Left lung (tissue), 10 donors: ENCODE results near the gene JPH3. TPM values are rescaled to one million over a fixed set of nuclear protein-coding genes. Genes with fewer than 3 reads are reported as not detected.

Experiments used
- ATAC-seq: fragments of 200-7000 bp; cut with Tn5 transposase; one replicate; pipeline ENCODE4 v1.9.1; 2020; ENCODE audit warnings: moderate library complexity
- DNase-seq, 4 donors: peaks; one replicate each; pipeline ENCODE4 v3.0.0-alpha.2; 2013 to 2020
- H3K27ac ChIP-seq, 2 donors: fragments of 200-600 bp; sonication (generic) in 1 of 2; one replicate each; pipeline versions ENCODE4 v1.5.0 to v1.8.0; 2020 to 2021
- H3K27me3 ChIP-seq, 2 donors: fragments of 200-600 bp; sonication (generic) in 1 of 2; one replicate each; pipeline versions ENCODE4 v1.5.0 to v1.8.0; 2020 to 2021
- H3K36me3 ChIP-seq, 2 donors: fragments of 200-600 bp; sonication (generic) in 1 of 2; one replicate each; pipeline versions ENCODE4 v1.5.0 to v1.8.0; 2020 to 2021
- H3K4me1 ChIP-seq, 2 donors: fragments of 200-600 bp; one replicate each; pipeline ENCODE4 v1.8.0; 2021
- H3K4me3 ChIP-seq, 2 donors: fragments of 200-600 bp; sonication (generic) in 1 of 2; one replicate each; pipeline versions ENCODE4 v1.5.0 to v1.8.0; 2020 to 2021; ENCODE audit warnings: mild to moderate bottlenecking in 1 of 2
- H3K9me3 ChIP-seq, 2 donors: fragments of 200-600 bp; sonication (generic) in 1 of 2; one replicate each; pipeline versions ENCODE4 v1.5.0 to v1.8.0; 2020 to 2021
- intact Hi-C, 2 donors: fragments of 100-400 bp; cut with DNase I; formaldehyde crosslinking; loops; one replicate each; pipeline versions ENCODE4 v1.11.2 to v1.14.2; 2022
- polyA plus RNA-seq, 6 donors: library from polyadenylated mRNA; unstranded; fragments of 120-200 nt; gene quantifications; one replicate each; pipeline ENCODE4 v1.2.1, GENCODE V29; 2013; ENCODE audit not compliant: insufficient read length in 6 of 6
- total RNA-seq, 2 donors: library from RNA; stranded (reverse); fragmentation: NEBNext Ultra II Directional; extraction: Animal tissue kit (Norgen Biotek cat#: 25700); gene quantifications; one replicate each; pipeline ENCODE4 v1.2.1, GENCODE V29; 2021
- TF ChIP-seq, protein P1 (sequence below), 2 donors: fragments of 200-600 bp; sonication (generic) in 1 of 2; IDR thresholded peaks; one replicate each; pipeline versions ENCODE4 v1.5.0 to v1.8.0; 2021; ENCODE audit warnings: antibody characterized with exemption in 2 of 2
- donor health status: DM: no; HTN: yes; CAD: no.
- donor health status: DM: no; HTN: no; CAD: no.

The JPH3 gene
- total and polyA plus RNA-seq, 8 donors, result 0.06 to 2.5 (median 1.2) TPM; not detected in 1

DNA sequence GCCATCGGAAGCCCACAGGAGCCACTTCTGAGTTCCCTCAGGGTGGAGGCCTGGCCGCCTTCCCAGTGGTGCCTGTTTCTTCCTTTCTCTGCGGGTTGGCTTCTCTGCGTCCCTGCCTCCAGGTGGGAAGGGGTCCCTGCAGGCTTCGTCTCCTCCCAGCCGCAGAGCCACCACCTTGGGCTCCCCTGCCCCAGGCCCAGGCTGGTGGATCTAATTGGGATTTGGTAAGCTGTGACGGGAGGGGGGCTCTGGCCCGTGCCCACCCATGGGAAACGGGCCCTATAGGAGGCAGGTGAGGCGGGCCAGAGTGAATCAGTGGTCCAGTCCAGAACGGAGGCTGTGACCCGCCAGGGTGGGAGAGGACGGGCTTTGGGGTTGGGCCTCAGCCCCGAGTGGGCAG is 32.1 kb downstream of the JPH3 start:
- H3K27me3 ChIP-seq, result peaks cover 0 to 76% of the 10 kb centered on the region in 2 donors
- ATAC-seq, result no peak
- no peak overlapping the region for H3K27ac ChIP-seq
- H3K36me3 ChIP-seq, result no peaks in the 10 kb centered on the region
- no peak overlapping the region for H3K4me3 ChIP-seq
- TF ChIP-seq, protein P1, sequence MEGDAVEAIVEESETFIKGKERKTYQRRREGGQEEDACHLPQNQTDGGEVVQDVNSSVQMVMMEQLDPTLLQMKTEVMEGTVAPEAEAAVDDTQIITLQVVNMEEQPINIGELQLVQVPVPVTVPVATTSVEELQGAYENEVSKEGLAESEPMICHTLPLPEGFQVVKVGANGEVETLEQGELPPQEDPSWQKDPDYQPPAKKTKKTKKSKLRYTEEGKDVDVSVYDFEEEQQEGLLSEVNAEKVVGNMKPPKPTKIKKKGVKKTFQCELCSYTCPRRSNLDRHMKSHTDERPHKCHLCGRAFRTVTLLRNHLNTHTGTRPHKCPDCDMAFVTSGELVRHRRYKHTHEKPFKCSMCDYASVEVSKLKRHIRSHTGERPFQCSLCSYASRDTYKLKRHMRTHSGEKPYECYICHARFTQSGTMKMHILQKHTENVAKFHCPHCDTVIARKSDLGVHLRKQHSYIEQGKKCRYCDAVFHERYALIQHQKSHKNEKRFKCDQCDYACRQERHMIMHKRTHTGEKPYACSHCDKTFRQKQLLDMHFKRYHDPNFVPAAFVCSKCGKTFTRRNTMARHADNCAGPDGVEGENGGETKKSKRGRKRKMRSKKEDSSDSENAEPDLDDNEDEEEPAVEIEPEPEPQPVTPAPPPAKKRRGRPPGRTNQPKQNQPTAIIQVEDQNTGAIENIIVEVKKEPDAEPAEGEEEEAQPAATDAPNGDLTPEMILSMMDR (IDR thresholded peaks at IDR 0.05), result no peak
- peaks cover 0 to 10% of the 10 kb centered on the region in 2 donors for H3K9me3 ChIP-seq
- H3K4me1 ChIP-seq, result peaks cover 5 to 8% of the 10 kb centered on the region in 2 donors
- intact Hi-C loops, result no loop called here
- DNase-seq, result peak in 1 of 4 donors; percentile 62

DNA sequence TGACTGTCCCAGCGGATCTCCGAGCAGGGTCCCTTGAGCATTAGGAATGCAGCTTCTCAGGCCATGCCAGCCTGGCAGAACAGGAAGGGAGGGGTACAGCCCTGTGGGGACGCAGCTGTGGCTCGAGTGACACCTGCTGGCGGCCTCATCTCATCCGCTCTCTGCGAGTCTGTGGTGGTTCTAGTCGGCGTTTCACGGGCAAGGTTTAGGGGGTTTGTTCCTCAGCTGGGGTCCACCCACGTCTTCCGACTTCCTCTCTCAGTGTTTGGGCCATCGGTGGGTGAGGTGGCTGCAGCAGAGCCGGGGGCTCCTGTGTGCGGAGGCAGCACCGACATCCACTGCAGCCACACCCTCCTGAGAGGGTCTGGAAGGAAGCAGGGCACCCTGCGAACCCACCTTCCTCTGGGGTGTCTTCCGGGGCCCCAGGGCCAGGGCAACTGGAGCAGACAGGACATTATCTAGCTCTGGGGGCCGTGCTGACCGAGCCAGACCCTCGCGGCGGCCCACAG is 33.3 kb downstream of the JPH3 start:
- H3K4me1 ChIP-seq, result peaks cover 5 to 8% of the 10 kb centered on the region in 2 donors
- H3K36me3 ChIP-seq, result no peaks in the 10 kb centered on the region
- intact Hi-C loops, result loop anchor here in 1 of 2 donors (5.0 kb wide), 1 partner anchor 218 kb away; no protein-coding TSS in a partner anchor
- no peak overlapping the region for H3K27ac ChIP-seq
- peaks cover 0 to 8% of the 10 kb centered on the region in 2 donors for H3K9me3 ChIP-seq
- H3K4me3 ChIP-seq, result no peak overlapping the region
- ATAC-seq (peak; percentile 90), DNase-seq (peak; percentile 36 to 66 (median 53))
- peaks cover 0 to 80% of the 10 kb centered on the region in 2 donors for H3K27me3 ChIP-seq
- TF ChIP-seq, protein P1 (IDR thresholded peaks at IDR 0.05), result peak in 1 of 2 donors; percentile 34

DNA sequence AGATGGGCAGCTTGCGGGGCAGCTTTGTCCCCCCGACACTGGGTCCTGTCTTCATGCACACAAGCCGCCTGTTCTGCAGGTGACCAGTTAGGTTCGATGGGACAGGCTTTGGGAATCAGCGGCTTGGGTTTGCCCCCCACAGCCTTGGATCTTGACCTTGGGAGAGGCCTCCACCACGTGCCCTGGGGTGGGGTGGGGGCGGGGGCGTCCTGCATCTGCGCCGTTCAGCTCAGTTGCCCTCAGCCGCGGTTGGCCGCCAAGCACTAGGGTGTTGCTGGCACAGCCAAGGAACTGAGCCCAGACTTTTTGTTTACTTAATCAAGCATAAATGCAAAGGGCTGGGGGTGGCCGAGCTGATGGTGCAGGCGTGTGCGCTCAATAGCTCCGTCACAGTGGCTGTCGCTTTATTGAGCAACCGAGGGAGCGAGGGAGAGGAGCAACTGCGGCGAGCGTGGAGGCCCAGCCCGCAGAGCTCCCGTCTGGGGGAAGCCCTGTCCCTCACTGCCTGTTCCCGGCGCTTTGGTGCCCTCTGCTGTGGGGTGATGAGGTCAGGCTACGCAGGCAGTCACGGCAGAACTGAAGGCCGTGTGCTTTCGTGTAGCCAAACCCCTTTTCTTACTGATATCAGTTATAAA is 33.9 kb downstream of the JPH3 start:
- TF ChIP-seq, protein P1 (IDR thresholded peaks at IDR 0.05), result peak; percentile 53 to 63
- H3K4me3 ChIP-seq, result no peak overlapping the region
- peak; percentile 59 to 90 (median 83) for DNase-seq
- peaks cover 0 to 80% of the 10 kb centered on the region in 2 donors for H3K27me3 ChIP-seq
- ATAC-seq, result peak; percentile 98
- peaks cover 0 to 3% of the 10 kb centered on the region in 2 donors for H3K9me3 ChIP-seq
- H3K36me3 ChIP-seq, result no peaks in the 10 kb centered on the region
- intact Hi-C loops, result loop anchor here in 1 of 2 donors (5.0 kb wide), 1 partner anchor 219 kb away; no protein-coding TSS in a partner anchor
- H3K27ac ChIP-seq, result no peak overlapping the region
- peaks cover 5 to 8% of the 10 kb centered on the region in 2 donors for H3K4me1 ChIP-seq

DNA sequence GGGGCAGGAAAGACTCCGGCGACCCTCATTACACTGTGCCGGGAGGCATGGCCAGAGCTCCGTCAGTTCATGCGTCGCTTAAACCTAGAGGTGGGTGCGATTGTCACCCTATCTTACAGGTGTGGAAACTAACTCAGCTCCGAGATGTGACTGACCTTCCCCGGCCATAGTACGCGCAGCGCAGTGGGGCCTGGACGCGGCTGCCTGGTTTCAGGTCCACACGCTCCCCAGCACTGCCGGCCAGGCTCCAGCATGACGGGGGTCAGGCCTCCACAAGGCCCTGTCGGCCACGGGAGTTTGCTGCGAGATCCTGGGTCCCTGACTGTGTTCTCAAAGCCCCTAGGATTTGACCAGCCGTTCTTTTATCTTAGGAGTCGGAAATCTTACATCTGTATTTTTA is 34.4 kb downstream of the JPH3 start:
- ATAC-seq, result no peak
- TF ChIP-seq, protein P1 (IDR thresholded peaks at IDR 0.05), result no peak
- H3K4me3 ChIP-seq, result no peak overlapping the region
- intact Hi-C loops, result loop anchor here in 1 of 2 donors (5.0 kb wide), 1 partner anchor 219 kb away; no protein-coding TSS in a partner anchor
- H3K9me3 ChIP-seq, result no peaks in the 10 kb centered on the region
- no peak overlapping the region for H3K27ac ChIP-seq
- peaks cover 0 to 80% of the 10 kb centered on the region in 2 donors for H3K27me3 ChIP-seq
- no peaks in the 10 kb centered on the region for H3K36me3 ChIP-seq
- DNase-seq, result peak in 1 of 4 donors; percentile 76
- H3K4me1 ChIP-seq, result peaks cover 5 to 8% of the 10 kb centered on the region in 2 donors

DNA sequence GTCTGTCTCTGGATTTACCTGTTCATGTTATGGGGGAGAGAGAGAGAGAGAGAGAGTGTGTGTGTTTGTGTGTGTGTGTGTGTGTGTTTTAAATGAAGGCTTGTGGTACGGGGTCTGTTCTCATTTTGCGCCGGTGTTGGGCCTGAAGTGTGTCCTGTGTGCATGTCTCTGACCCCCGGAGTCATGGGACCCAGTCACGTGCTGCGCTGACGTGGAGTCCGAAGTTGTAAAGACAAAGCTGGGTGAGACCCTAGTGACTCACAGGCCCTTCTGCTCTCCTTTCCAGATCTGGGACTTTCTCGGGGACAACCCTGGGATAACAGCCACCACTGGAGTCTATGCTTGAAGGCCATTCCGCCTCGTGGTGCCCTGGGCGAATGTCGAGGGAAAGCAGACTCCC is 35.0 kb downstream of the JPH3 start:
- intact Hi-C loops, result loop anchor here in 1 of 2 donors (5.0 kb wide), 1 partner anchor 220 kb away; no protein-coding TSS in a partner anchor
- no peak for ATAC-seq
- TF ChIP-seq, protein P1 (IDR thresholded peaks at IDR 0.05), result no peak
- Histone ChIP-seq H3K27ac (no peak overlapping the region), H3K4me3 (no peak overlapping the region), H3K27me3 (peaks cover 0 to 79% of the 10 kb centered on the region in 2 donors), H3K4me1 (peaks cover 5 to 8% of the 10 kb centered on the region in 2 donors), H3K36me3 (no peaks in the 10 kb centered on the region), H3K9me3 (no peaks in the 10 kb centered on the region)
- peak in 1 of 4 donors; percentile 45 for DNase-seq
